ENCODE data around the gene SEC11A.
"Not testable (repeated sequence)": the region's sequence is repeated elsewhere in the genome, so short reads cannot be mapped to it uniquely, and the experiment has no call there.

The SEC11A gene

GRCh38 chr15:84641871-84642270 lies 74.1 kb downstream of the SEC11A start:
- DNase-seq (ENCODE audit: low spot score) = not testable (repeated sequence)

GRCh38 chr15:84638103-84638502 lies 77.8 kb downstream of the SEC11A start:
- DNase-seq (ENCODE audit: low spot score) = no peak

- no peak for DNase-seq (ENCODE audit: low spot score)
Observed at GRCh38 chr15:84634228-84634837, 81.6 kb downstream of the SEC11A start.

GRCh38 chr15:84633311-84634227 lies 82.4 kb downstream of the SEC11A start:
- DNase-seq (ENCODE audit: low spot score) = no peak

- no peak for DNase-seq (ENCODE audit: low spot score)
Observed at GRCh38 chr15:84631706-84632272, 84.2 kb downstream of the SEC11A start.

- DNase-seq (ENCODE audit: low spot score) = no peak
Observed at GRCh38 chr15:84629033-84629432, 86.9 kb downstream of the SEC11A start.

GRCh38 chr15:84625123-84625522 lies 90.8 kb downstream of the SEC11A start:
- DNase-seq (ENCODE audit: low spot score) = no peak

GRCh38 chr15:84624359-84624758 lies 91.6 kb downstream of the SEC11A start:
- no peak for DNase-seq (ENCODE audit: low spot score)

- DNase-seq (ENCODE audit: low spot score) = no peak
Observed at GRCh38 chr15:84621358-84621979, 94.5 kb downstream of the SEC11A start.

GRCh38 chr15:84620626-84621025 lies 95.3 kb downstream of the SEC11A start:
- DNase-seq (ENCODE audit: low spot score) = no peak
